Esophagus squamous epithelium (tissue), 5 donors: ENCODE measurements around the gene RRAS2. TPM values are rescaled to one million over a fixed set of nuclear protein-coding genes. Genes with fewer than 3 reads are reported as not detected.

Experiments
- DNase-seq: peaks from one replicate; lab custom pipeline; 2025; lab: John Stamatoyannopoulos, UW
- H3K27ac ChIP-seq, 4 donors: fragments of 200-600 bp; sonication (generic); one replicate each; pipeline ENCODE4 v1.5.1; 2016 to 2019; ENCODE audit warnings: mild to moderate bottlenecking in 1 of 4
- H3K27me3 ChIP-seq, 4 donors: fragments of 200-600 bp; sonication (generic); 1 replicate in 3 of 4; 2 replicates in 1 of 4; pipeline versions ENCODE4 v1.5.1 to v1.6.0; 2017 to 2021; ENCODE audit warnings: antibody characterized with exemption in 1 of 4
- H3K36me3 ChIP-seq, 3 donors: fragments of 200-600 bp; sonication (generic); one replicate each; pipeline ENCODE4 v1.5.1; 2016 to 2019
- H3K4me1 ChIP-seq, 3 donors: fragments of 200-600 bp; sonication (generic); one replicate each; pipeline ENCODE4 v1.5.1; 2017 to 2019
- H3K4me3 ChIP-seq, 4 donors: fragments of 200-600 bp; sonication (generic); 1 replicate in 3 of 4; 2 replicates in 1 of 4; pipeline ENCODE4 v1.5.1; 2016 to 2019; ENCODE audit warnings: mild to moderate bottlenecking in 2 of 4, moderate library complexity in 1 of 4
- H3K9me3 ChIP-seq, 3 donors: fragments of 200-600 bp; sonication (generic); one replicate each; pipeline ENCODE4 v1.5.1; 2016 to 2019
- CTCF ChIP-seq, 6 experiments: fragments of 450-650 bp in 4 of 6; fragments of 200-600 bp in 2 of 6; sonication (generic) in 2 of 6; IDR thresholded peaks; one replicate each; pipeline ENCODE4 v1.5.1; 2016 to 2019; ENCODE audit warnings: antibody characterized with exemption in 6 of 6, mild to moderate bottlenecking in 4 of 6, moderate library complexity in 4 of 6
- POLR2A ChIP-seq, 4 donors: fragments of 450-650 bp; IDR thresholded peaks; one replicate each; pipeline ENCODE4 v1.6.1; 2017; ENCODE audit warnings: antibody characterized with exemption in 4 of 4, mild to moderate bottlenecking in 4 of 4, moderate library complexity in 3 of 4
- WGBS, 2 donors: methylation state at CpG; one replicate each; pipeline ENCODE4 v1.1.5; 2018; 5-methylcytosine and 5-hydroxymethylcytosine counted together
- intact Hi-C: fragments of 100-400 bp; cut with DNase I; formaldehyde crosslinking; loops from one replicate; pipeline ENCODE4 v1.15.0; 2022
- total RNA-seq, 4 donors: library from RNA; depleted of rRNA; stranded (reverse); fragments of >200 nt; gene quantifications; one replicate each; pipeline ENCODE4 v1.1.0, GENCODE V29; 2016
- donor health status: DM: yes; HTN: yes; CAD: no.

Gene RRAS2
- total RNA-seq, 4 donors from 2014 or later: 14.1 to 42.5 (median 29.0) TPM

- TF ChIP-seq CTCF (IDR thresholded peaks at IDR 0.05) (no peak), POLR2A (IDR thresholded peaks at IDR 0.05) (no peak)
- H3K36me3 ChIP-seq: no peaks in the 10 kb centered on the region
- H3K27me3 ChIP-seq: no peaks in the 10 kb centered on the region
- peaks cover 0 to 6% (median 0%) of the 10 kb centered on the region in 3 donors for H3K4me1 ChIP-seq
- WGBS, 2 donors: 75 to 77% methylated on average over 1 of the region's 1 CpG
- intact Hi-C loops: no loop called here
- peaks cover 0 to 2% (median 0%) of the 10 kb centered on the region in 3 donors for H3K9me3 ChIP-seq
- H3K4me3 ChIP-seq: no peak overlapping the region
- no peak overlapping the region for H3K27ac ChIP-seq
- DNase-seq: no peak
These were observed 24.8 kb downstream of the RRAS2 start for GRCh38 chr11:14334192-14334591.

- DNase-seq: no peak
- Histone ChIP-seq H3K27me3 (no peaks in the 10 kb centered on the region), H3K27ac (no peak overlapping the region), H3K36me3 (no peaks in the 10 kb centered on the region), H3K4me1 (no peaks in the 10 kb centered on the region), H3K4me3 (no peak overlapping the region), H3K9me3 (peaks cover 0 to 2% (median 0%) of the 10 kb centered on the region in 3 donors)
- 71 to 73% methylated on average over 6 of the region's 6 CpGs for WGBS, 2 donors
- TF ChIP-seq POLR2A (IDR thresholded peaks at IDR 0.05): no peak
- no peak for TF ChIP-seq CTCF (IDR thresholded peaks at IDR 0.05)
- intact Hi-C loops: no loop called here
These were observed 27.4 kb downstream of the RRAS2 start for GRCh38 chr11:14331476-14332136.

GRCh38 chr11:14330881-14331280 lies 28.1 kb downstream of the RRAS2 start:
- Histone ChIP-seq H3K27me3 (no peaks in the 10 kb centered on the region), H3K36me3 (no peaks in the 10 kb centered on the region), H3K27ac (no peak overlapping the region), H3K4me3 (no peak overlapping the region), H3K9me3 (no peaks in the 10 kb centered on the region), H3K4me1 (no peaks in the 10 kb centered on the region)
- no peak for DNase-seq
- intact Hi-C loops: no loop called here
- 93 to 94% methylated on average over 2 of the region's 2 CpGs for WGBS, 2 donors
- TF ChIP-seq CTCF (IDR thresholded peaks at IDR 0.05) (no peak), POLR2A (IDR thresholded peaks at IDR 0.05) (no peak)

- Histone ChIP-seq H3K27ac (no peak overlapping the region), H3K27me3 (no peaks in the 10 kb centered on the region), H3K4me3 (no peak overlapping the region), H3K36me3 (no peaks in the 10 kb centered on the region), H3K4me1 (no peaks in the 10 kb centered on the region), H3K9me3 (no peaks in the 10 kb centered on the region)
- DNase-seq: no peak
- intact Hi-C loops: no loop called here
- 81 to 94% methylated on average over 2 of the region's 2 CpGs for WGBS, 2 donors
- TF ChIP-seq POLR2A (IDR thresholded peaks at IDR 0.05) (no peak), CTCF (IDR thresholded peaks at IDR 0.05) (no peak)
These were observed 29.3 kb downstream of the RRAS2 start for GRCh38 chr11:14329702-14330101.

- no peak for DNase-seq
- Histone ChIP-seq H3K27ac (no peak overlapping the region), H3K4me1 (no peaks in the 10 kb centered on the region), H3K36me3 (no peaks in the 10 kb centered on the region), H3K27me3 (no peaks in the 10 kb centered on the region), H3K4me3 (no peak overlapping the region), H3K9me3 (no peaks in the 10 kb centered on the region)
- TF ChIP-seq CTCF (IDR thresholded peaks at IDR 0.05) (no peak), POLR2A (IDR thresholded peaks at IDR 0.05) (no peak)
- intact Hi-C loops: no loop called here
These were observed 31.9 kb downstream of the RRAS2 start for GRCh38 chr11:14327116-14327515.
